K562 (cell line): ENCODE measurements around the gene BAZ2A. TPM values are rescaled to one million over a fixed set of nuclear protein-coding genes. Genes with fewer than 3 reads are reported as not detected.

ENCODE experiments used
- ATAC-seq: fragments of 200-7000 bp; cut with Tn5 transposase; 3 replicates; pipeline ENCODE4 v1.9.1; 2020; ENCODE audit warnings: moderate library complexity
- BruUV-seq: library from RNA; stranded (reverse); fragments of 400-500 nt; replicated peaks from 2 replicates; lab custom pipeline; 2021; lab: Mats Ljungman, UMichigan
- CTCF ChIA-PET: fragments of 300-600 bp; formaldehyde crosslinking; extraction: SDS; loops from one replicate; lab custom pipeline; 2021; ENCODE audit warnings: low intra/inter-chr PET ratio; lab: Yijun Ruan, JAX
- POLR2A ChIA-PET: fragments of 300-600, 350-650 bp; sonication (Branson Sonifier 250); formaldehyde crosslinking; extraction: SDS; loops from one replicate; lab custom pipeline; 2021; ENCODE audit warnings: antibody characterized with exemption, inconsistent platforms; lab: Yijun Ruan, JAX
- DNase-seq, 4 experiments: peaks; one replicate each; pipeline versions ENCODE4 v3.0.0 to v3.0.0-alpha.2; 2011 to 2018; ENCODE audit warnings: low spot score in 3 of 4, mixed read lengths in 3 of 4; ENCODE audit errors: extremely low read depth in 1 of 4
- FAIRE-seq: peaks from 2 replicates; lab custom pipeline; 2011; peaks lifted over from hg19 to GRCh38; lab: Jason Lieb, UNC
- H2AFZ ChIP-seq: 2 replicates; pipeline ENCODE4 v1.6.0; 2011; ENCODE audit warnings: low read depth, low read length, control low read depth, inconsistent platforms
- H3K27ac ChIP-seq: fragments of 200-600 bp; 3 replicates; pipeline ENCODE4 v1.8.0; 2011; ENCODE audit warnings: low read depth, mild to moderate bottlenecking, control low read depth, inconsistent platforms, low read length, moderate library complexity, mixed read lengths; ENCODE audit errors: extremely low read depth
- H3K27me3 ChIP-seq, 2 experiments: fragments of 300-600 bp in 1 of 2; 2 replicates in 1 of 2; 3 replicates in 1 of 2; pipeline versions ENCODE4 v1.6.0 to v1.8.0; 2011; ENCODE audit warnings: inconsistent platforms in 2 of 2, low read length in 2 of 2, mild to moderate bottlenecking in 1 of 2, mixed read lengths in 1 of 2, moderate library complexity in 1 of 2; ENCODE audit not compliant: control insufficient read depth in 2 of 2, insufficient read depth in 2 of 2
- H3K36me3 ChIP-seq: fragments of 300-600 bp; 3 replicates; pipeline ENCODE4 v1.8.0; 2011; ENCODE audit warnings: mild to moderate bottlenecking, low read length, inconsistent platforms; ENCODE audit not compliant: control insufficient read depth, insufficient read depth
- H3K4me1 ChIP-seq, 2 experiments: fragments of 200-600 bp in 1 of 2; replicated peaks in 1 of 2; 2 replicates in 1 of 2; 3 replicates in 1 of 2; pipeline versions ENCODE4 v1.5.1 to v1.8.0; 2011; ENCODE audit warnings: inconsistent platforms in 2 of 2, low read length in 2 of 2, mild to moderate bottlenecking in 1 of 2, mixed read lengths in 1 of 2, moderate library complexity in 1 of 2; ENCODE audit not compliant: control insufficient read depth in 2 of 2, insufficient read depth in 2 of 2
- H3K4me2 ChIP-seq: 2 replicates; pipeline ENCODE4 v1.6.1; 2011; ENCODE audit warnings: low read length, control low read depth, inconsistent platforms, mixed read lengths; ENCODE audit not compliant: insufficient read depth
- H3K4me3 ChIP-seq: fragments of 200-600 bp; sonication (generic), shearing (Covaris generic); 2 replicates; pipeline ENCODE4 v1.5.1; 2016; ENCODE audit warnings: control low read depth, inconsistent platforms
- H3K79me2 ChIP-seq: fragments of 200-600 bp; 3 replicates; pipeline ENCODE4 v1.8.0; 2011; ENCODE audit warnings: low read length, inconsistent platforms; ENCODE audit not compliant: control insufficient read depth, insufficient read depth
- H3K9ac ChIP-seq, 2 experiments: 2 replicates each; pipeline versions ENCODE4 v1.6.0 to v1.6.1; 2011; ENCODE audit warnings: low read depth in 2 of 2, low read length in 2 of 2, control low read depth in 1 of 2, inconsistent platforms in 1 of 2, mild to moderate bottlenecking in 1 of 2, mixed read lengths in 1 of 2; ENCODE audit not compliant: insufficient read depth in 1 of 2
- H3K9me1 ChIP-seq: one replicate; pipeline ENCODE4 v1.6.0; 2011; ENCODE audit warnings: inconsistent platforms, mild to moderate bottlenecking, low read length, moderate library complexity; ENCODE audit not compliant: control insufficient read depth, insufficient read depth
- H3K9me3 ChIP-seq: replicated peaks from 2 replicates; pipeline ENCODE4 v1.5.1; 2011; ENCODE audit warnings: low read depth, low read length, inconsistent platforms; ENCODE audit not compliant: control insufficient read depth, insufficient read depth
- H4K20me1 ChIP-seq: replicated peaks from 2 replicates; pipeline ENCODE4 v1.6.1; 2011; ENCODE audit warnings: low read length, inconsistent platforms, mixed read lengths; ENCODE audit not compliant: control insufficient read depth, insufficient read depth
- EHMT2 ChIP-seq: fragments of 450-650 bp; IDR thresholded peaks from 2 replicates; pipeline ENCODE4 v1.6.1; 2018; ENCODE audit warnings: antibody characterized with exemption
- GATAD2B ChIP-seq: fragments of 450-650 bp; IDR thresholded peaks from 2 replicates; pipeline ENCODE4 v1.6.1; 2017; ENCODE audit warnings: mild to moderate bottlenecking, borderline replicate concordance
- SUPT5H ChIP-seq: fragments of 450-650 bp; IDR thresholded peaks from 2 replicates; pipeline ENCODE4 v1.6.1; 2016
- WHSC1 ChIP-seq: IDR thresholded peaks from one replicate; pipeline ENCODE4 v1.6.1; 2012; ENCODE audit warnings: low read length, control low read depth, inconsistent platforms
- ZNF224 ChIP-seq: sonication (generic); formaldehyde crosslinking; IDR thresholded peaks from 2 replicates; pipeline ENCODE4 v1.8.0; 2022; ENCODE audit warnings: mild to moderate bottlenecking, missing genetic modification reagents
- ZNF668 ChIP-seq: fragments of 250-450 bp; sonication (Bioruptor Pico); IDR thresholded peaks from 2 replicates; pipeline ENCODE4 v1.8.0; 2022; ENCODE audit warnings: mild to moderate bottlenecking, inconsistent platforms
- ZNF830 ChIP-seq: fragments of 250-450 bp; sonication (Bioruptor Pico); IDR thresholded peaks from 2 replicates; pipeline ENCODE4 v1.5.0; 2021; ENCODE audit warnings: mild to moderate bottlenecking
- WGBS: fragments of 100-300 bp; shearing (Covaris generic); methylation state at CpG from one replicate; pipeline ENCODE4 v1.1.6; 2016; ENCODE audit warnings: low coverage, mixed read lengths; ENCODE audit not compliant: insufficient coverage; ENCODE audit errors: missing lambda C conversion rate; 5-methylcytosine and 5-hydroxymethylcytosine counted together
- in situ Hi-C: fragments of 300-500 bp; cut with MboI; formaldehyde crosslinking; loops from 4 replicates; pipeline ENCODE4 v1.15.0; 2018; ENCODE audit warnings: inconsistent platforms, mixed read lengths
- intact Hi-C: fragments of 100-400 bp; cut with micrococcal nuclease; formaldehyde crosslinking; loops from 2 replicates; pipeline ENCODE4 v1.14.2; 2022
- polyA plus RNA-seq, 8 experiments: library from polyadenylated mRNA; depleted of rRNA in 4 of 8; stranded (reverse) in 5 of 8; unstranded in 3 of 8; fragments of >200 nt; fragmentation: Nextera tagmentation in 2 of 8; fragmentation: Illumina TruSeq in 1 of 8; extraction: Ambion mirVana in 2 of 8; extraction: Trizol in 1 of 8; gene quantifications; 2 replicates each; pipeline versions ENCODE4 v1.2.1 to v1.2.3, GENCODE V29; 2011 to 2014; ENCODE audit warnings: inconsistent platforms in 1 of 8, missing spikeins in 1 of 8
- total RNA-seq, 7 experiments: library from RNA; depleted of rRNA in 6 of 7; stranded (reverse); fragments of >200 nt in 6 of 7; fragmentation: Illumina TruSeq in 2 of 7; extraction: Trizol in 2 of 7; gene quantifications; 2 replicates each; pipeline versions ENCODE4 v1.2.1 to v1.2.3, GENCODE V29; 2011 to 2021; ENCODE audit warnings: low replicate concordance in 1 of 7
- TF ChIP-seq, protein P1 (sequence below): fragments of 450-650 bp; IDR thresholded peaks from 2 replicates; pipeline ENCODE4 v1.6.1; 2018; ENCODE audit not compliant: partially characterized antibody
- TF ChIP-seq, protein P2 (sequence below): fragments of 450-650 bp; formaldehyde crosslinking; IDR thresholded peaks from 2 replicates; pipeline ENCODE4 v1.4.0; 2022; ENCODE audit warnings: missing genetic modification characterization

Gene BAZ2A
- total and polyA plus RNA-seq, 9 of the 15 experiments (the other 6 are each of a cell fraction or from before 2014, with no cell fraction given), result 4.5 to 86.4 (median 26.2) TPM

DNA sequence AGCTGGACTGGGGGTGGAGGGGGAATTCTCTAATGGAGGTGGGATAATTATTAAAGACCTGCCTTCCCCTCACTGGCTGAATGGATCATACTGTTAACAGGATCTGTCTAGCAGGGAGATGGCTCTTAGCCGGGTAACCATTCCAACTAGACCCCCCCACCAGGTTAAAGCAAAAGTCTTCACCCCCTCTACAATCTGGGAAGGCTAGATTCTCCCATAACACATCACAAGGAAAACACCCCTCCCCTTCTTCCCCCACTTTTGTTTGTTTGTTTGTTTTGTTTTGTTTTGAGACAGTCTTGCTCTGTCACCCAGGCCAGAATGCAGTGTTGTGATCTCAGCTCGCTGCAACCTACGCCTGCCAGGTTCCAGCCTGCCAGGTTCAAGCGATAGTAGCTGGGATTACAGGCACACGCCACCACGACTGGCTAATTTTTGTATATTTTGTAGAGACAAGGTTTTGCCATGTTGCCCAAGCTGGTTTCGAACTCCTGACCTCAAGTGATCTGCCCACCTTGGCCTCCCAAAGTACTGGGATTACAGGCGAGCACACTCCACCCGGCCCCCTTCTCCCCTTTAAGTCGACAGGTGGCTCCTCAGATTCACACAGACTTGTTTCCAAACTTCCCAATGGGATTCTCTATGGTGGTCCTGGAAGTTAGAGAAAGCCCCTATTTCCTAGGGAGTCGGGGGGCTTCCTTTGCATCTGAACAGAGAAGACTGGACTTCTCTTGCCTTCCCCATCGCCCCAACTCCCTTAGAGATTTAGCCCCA lies 3.5 kb upstream of the BAZ2A start:
- ATAC-seq, result no peak
- BruUV-seq, result no TSS peak
- no peak for FAIRE-seq

More for the DNA sequence above, 3.5 kb upstream of the BAZ2A start:
- CTCF ChIA-PET, result no interaction called here
- no peak for DNase-seq
- Histone ChIP-seq H2AFZ (peak overlapping the region; percentile 75; the same call in 1 of the 2 replicates), H3K79me2 (peaks cover 73% of the 10 kb centered on the region), H3K27me3 (no peaks in the 10 kb centered on the region), H3K9me1 (no peaks in the 10 kb centered on the region), H3K27ac (peak overlapping the region; percentile 86), H3K9me3 (no peaks in the 10 kb centered on the region), H3K4me3 (peak overlapping the region; percentile 85), H4K20me1 (0 out of 2 replicates have a peak, but pooled peaks cover 8% of the 10 kb centered on the region), H3K9ac (peak overlapping the region; percentile 74 to 94), H3K36me3 (peaks cover 24% of the 10 kb centered on the region), H3K4me1 (peaks cover 37 to 48% of the 10 kb centered on the region in 2 experiments), H3K4me2 (peak overlapping the region; percentile 96)
- in situ Hi-C loops, result no loop called here
- WGBS, result 23% methylated on average over 12 of the region's 12 CpGs
- TF ChIP-seq WHSC1 (no peak), ZNF830 (CRISPR knock-in tag) (no peak), SUPT5H (0 out of 2 replicates have a peak, but pooled peaks have one; percentile 13), ZNF668 (CRISPR knock-in tag) (no peak), EHMT2 (no peak), ZNF224 (CRISPR knock-in tag) (no peak), GATAD2B (no peak)
- TF ChIP-seq, protein P1, sequence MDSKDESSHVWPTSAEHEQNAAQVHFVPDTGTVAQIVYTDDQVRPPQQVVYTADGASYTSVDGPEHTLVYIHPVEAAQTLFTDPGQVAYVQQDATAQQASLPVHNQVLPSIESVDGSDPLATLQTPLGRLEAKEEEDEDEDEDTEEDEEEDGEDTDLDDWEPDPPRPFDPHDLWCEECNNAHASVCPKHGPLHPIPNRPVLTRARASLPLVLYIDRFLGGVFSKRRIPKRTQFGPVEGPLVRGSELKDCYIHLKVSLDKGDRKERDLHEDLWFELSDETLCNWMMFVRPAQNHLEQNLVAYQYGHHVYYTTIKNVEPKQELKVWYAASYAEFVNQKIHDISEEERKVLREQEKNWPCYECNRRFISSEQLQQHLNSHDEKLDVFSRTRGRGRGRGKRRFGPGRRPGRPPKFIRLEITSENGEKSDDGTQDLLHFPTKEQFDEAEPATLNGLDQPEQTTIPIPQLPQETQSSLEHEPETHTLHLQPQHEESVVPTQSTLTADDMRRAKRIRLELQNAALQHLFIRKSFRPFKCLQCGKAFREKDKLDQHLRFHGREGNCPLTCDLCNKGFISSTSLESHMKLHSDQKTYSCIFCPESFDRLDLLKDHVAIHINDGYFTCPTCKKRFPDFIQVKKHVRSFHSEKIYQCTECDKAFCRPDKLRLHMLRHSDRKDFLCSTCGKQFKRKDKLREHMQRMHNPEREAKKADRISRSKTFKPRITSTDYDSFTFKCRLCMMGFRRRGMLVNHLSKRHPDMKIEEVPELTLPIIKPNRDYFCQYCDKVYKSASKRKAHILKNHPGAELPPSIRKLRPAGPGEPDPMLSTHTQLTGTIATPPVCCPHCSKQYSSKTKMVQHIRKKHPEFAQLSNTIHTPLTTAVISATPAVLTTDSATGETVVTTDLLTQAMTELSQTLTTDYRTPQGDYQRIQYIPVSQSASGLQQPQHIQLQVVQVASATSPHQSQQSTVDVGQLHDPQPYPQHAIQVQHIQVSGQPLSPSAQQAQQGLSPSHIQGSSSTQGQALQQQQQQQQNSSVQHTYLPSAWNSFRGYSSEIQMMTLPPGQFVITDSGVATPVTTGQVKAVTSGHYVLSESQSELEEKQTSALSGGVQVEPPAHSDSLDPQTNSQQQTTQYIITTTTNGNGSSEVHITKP, result peak; percentile 87
- TF ChIP-seq, protein P2, sequence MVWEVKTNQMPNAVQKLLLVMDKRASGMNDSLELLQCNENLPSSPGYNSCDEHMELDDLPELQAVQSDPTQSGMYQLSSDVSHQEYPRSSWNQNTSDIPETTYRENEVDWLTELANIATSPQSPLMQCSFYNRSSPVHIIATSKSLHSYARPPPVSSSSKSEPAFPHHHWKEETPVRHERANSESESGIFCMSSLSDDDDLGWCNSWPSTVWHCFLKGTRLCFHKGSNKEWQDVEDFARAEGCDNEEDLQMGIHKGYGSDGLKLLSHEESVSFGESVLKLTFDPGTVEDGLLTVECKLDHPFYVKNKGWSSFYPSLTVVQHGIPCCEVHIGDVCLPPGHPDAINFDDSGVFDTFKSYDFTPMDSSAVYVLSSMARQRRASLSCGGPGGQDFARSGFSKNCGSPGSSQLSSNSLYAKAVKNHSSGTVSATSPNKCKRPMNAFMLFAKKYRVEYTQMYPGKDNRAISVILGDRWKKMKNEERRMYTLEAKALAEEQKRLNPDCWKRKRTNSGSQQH (CRISPR knock-in tag), result no peak
- POLR2A ChIA-PET, result interaction anchor here (0.9 to 3.4 kb wide), 7 partner anchors 8 to 54 kb away, joined by 3 to 22 read pairs (median 5); no protein-coding TSS in a partner anchor
- intact Hi-C loops, result loop anchor here (10.0 kb wide), 3 partner anchors 269 to 451 kb away; partner anchors contain the start of genes APOF, NAB2, STAT2 and ZBTB39
